Measurements from ENCODE around the gene TXNDC16.
"Not testable (repeated sequence)": the region's sequence is repeated elsewhere in the genome, so short reads cannot be mapped to it uniquely, and the experiment has no call there.

The TXNDC16 gene, protein sequence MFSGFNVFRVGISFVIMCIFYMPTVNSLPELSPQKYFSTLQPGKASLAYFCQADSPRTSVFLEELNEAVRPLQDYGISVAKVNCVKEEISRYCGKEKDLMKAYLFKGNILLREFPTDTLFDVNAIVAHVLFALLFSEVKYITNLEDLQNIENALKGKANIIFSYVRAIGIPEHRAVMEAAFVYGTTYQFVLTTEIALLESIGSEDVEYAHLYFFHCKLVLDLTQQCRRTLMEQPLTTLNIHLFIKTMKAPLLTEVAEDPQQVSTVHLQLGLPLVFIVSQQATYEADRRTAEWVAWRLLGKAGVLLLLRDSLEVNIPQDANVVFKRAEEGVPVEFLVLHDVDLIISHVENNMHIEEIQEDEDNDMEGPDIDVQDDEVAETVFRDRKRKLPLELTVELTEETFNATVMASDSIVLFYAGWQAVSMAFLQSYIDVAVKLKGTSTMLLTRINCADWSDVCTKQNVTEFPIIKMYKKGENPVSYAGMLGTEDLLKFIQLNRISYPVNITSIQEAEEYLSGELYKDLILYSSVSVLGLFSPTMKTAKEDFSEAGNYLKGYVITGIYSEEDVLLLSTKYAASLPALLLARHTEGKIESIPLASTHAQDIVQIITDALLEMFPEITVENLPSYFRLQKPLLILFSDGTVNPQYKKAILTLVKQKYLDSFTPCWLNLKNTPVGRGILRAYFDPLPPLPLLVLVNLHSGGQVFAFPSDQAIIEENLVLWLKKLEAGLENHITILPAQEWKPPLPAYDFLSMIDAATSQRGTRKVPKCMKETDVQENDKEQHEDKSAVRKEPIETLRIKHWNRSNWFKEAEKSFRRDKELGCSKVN

DNA sequence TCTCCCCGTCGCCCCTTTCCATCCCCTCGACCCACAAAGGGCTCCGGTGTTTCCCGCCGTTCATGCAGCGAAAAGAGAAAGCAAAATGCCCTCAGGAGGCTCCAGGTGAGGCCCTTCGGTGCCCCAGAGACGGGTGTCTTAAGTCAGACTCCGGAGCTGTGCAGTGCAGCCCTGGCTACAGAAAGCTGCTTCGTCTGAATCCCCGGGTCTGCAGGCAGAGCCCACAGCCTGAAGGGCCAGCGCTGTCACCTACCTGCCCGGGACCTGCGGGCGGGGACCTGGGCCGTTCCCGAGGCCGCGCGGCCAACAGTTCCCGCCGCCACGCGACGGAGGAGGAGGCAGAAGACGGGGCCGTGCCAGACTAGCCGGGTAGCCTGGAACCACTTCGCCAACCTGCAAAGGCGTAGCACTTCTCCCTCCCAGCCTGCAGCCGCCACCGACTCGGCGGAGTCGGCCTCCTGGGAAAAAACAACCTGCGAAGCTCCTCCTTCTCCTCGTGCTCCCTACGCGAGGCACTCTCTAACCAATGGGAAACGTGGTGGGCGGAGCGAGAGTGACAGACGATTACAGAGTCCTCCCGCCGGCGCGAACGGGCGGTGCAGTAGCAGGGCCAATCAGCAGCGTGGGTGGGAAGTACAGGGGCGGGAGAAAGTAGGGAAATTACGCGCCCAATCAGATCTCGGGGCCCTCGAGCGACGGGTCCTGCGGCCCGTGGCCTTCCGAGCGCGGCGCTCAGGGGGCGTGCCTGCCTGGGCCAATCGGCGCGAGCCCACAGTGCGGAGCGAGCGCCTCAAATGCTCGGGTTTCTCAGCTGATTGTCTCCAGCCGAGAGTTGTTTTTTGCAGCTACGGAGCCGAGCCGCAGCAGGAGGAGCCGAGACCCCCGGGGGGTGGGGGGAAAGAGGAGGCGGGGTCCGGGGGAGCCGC, at the start of gene TXNDC16, which contains the start of gene GPR137C:
Gene TXNDC16 (minus strand): TSS at position 443 of the 926 bp plus-strand sequence. CDS start 8,948 bp downstream, outside the sequence.
Gene GPR137C (plus strand): TSS at position 774 of the 926 bp plus-strand sequence. CDS start 312 bp downstream, outside the sequence.
- peak; percentile 99 for DNase-seq (ENCODE audit: low read depth)

GRCh38 chr14:52599974-52600373, 47.7 kb upstream of the TXNDC16 start:
- no peak for DNase-seq (ENCODE audit: low read depth)

DNA sequence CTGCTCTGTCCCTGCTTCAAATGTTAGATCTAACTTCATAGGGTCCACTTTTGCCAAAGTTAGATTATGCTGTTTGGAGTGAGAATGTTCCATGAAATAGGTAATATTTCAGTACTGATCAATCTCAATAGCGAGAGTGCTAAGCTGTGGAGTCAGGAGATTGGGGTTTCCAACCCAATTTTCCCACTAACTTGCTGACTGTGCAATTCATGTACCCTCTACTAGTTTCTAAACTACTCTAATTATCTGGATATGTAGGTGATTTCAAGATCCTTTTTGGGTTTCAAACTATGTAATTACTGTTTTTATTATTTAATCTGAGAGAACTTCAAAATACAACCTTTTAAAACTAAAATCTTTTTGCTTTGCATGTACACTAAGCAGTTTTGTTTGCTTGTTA, 46.3 kb upstream of the TXNDC16 start:
- no peak for DNase-seq (ENCODE audit: low read depth)

GRCh38 chr14:52596861-52597260, 44.6 kb upstream of the TXNDC16 start:
- no peak for DNase-seq (ENCODE audit: low read depth)

DNA sequence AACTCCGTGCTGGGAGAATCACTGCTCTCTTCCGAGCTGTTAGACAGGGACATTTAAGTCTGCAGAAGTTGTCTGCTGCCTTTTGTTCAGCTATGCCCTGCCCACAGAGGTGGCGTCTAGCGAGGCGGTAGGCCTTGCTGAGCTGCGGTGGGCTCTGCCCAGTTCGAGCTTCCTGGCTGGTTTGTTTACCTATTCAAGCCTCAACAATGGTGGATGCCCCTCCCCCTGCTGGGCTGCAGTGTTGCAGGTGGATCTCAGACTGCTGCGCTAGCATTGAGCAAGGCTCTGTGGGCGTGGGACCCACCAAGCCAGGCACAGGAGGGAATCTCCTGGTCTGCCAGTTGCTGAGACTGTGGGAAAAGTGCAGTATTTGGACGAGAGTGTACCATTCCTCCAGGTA, 44.0 kb upstream of the TXNDC16 start:
- no peak for DNase-seq (ENCODE audit: low read depth)

GRCh38 chr14:52590318-52590717, 38.0 kb upstream of the TXNDC16 start:
- no peak for DNase-seq (ENCODE audit: low read depth)

GRCh38 chr14:52589646-52590045, 37.3 kb upstream of the TXNDC16 start:
- DNase-seq (ENCODE audit: low read depth), result no peak

- DNase-seq (ENCODE audit: low read depth), result no peak
Observed at GRCh38 chr14:52583544-52583943, 31.2 kb upstream of the TXNDC16 start.

- no peak for DNase-seq (ENCODE audit: low read depth)
Observed at GRCh38 chr14:52575858-52576257, 23.6 kb upstream of the TXNDC16 start.

- not testable (repeated sequence) for DNase-seq (ENCODE audit: low read depth)
Observed at GRCh38 chr14:52568454-52568853, 16.1 kb upstream of the TXNDC16 start.

DNA sequence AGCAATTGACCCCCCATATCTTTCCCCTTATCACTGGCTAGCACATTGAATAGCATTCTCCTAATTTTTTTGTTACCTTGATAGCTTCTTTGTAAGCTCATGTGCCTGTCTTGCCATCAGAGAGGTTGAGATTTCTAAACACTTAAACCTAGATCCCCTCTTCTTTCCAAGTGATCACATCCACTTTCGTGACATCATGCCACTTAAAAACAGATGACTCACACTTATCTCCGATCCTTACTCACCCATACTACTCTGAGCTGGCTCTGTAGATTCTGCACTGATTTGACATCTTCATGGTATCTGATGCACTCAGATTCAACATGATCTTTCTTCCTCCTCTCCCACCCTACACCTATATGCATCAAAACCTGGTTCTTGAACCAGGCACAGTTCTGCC, 10.8 kb upstream of the TXNDC16 start:
- DNase-seq (ENCODE audit: low read depth), result no peak

DNA sequence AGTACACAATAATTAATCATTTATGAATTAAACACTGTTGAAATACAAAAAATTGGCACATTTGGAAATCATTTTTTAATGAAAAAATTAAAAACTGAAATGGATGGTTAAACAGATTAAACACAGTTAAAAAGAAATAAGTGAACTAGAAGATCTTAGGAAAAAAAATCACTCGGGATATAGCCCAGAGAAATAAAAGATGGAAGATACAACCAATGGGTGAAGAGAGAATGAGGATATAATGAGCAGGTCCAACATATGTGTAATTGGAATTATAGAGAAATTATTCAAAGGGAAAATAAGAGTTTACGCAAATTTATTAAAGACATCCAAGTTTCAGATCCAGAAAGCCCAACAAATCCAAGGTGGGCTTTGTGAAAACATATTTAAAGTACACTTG, 6.4 kb upstream of the TXNDC16 start:
- DNase-seq (ENCODE audit: low read depth), result no peak

- DNase-seq (ENCODE audit: low read depth), result peak; percentile 65
Observed at GRCh38 chr14:52553671-52554575, 1.6 kb upstream of the TXNDC16 start.

- DNase-seq (ENCODE audit: low read depth), result peak; percentile 4
Observed at GRCh38 chr14:52553002-52553670, 831 bp upstream of the TXNDC16 start.

DNA sequence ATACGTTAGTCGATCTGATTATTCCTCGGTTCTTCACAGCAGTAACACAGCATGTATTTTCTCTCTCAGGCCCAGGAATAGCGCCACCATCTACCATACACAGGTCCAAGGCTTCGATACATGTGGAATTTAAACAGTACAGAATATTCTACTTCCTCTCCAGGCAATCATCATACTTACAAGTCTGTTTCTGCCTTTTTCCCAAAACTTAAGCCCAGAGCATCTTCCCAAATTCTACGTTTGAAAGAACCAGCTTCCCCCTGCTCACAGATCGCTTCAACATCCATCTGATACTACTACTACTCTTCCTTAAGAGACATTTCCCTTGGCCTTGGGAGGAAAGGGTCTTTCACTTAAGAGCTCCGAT, 626 bp downstream of the TXNDC16 start:
- no peak for DNase-seq (ENCODE audit: low read depth)

DNA sequence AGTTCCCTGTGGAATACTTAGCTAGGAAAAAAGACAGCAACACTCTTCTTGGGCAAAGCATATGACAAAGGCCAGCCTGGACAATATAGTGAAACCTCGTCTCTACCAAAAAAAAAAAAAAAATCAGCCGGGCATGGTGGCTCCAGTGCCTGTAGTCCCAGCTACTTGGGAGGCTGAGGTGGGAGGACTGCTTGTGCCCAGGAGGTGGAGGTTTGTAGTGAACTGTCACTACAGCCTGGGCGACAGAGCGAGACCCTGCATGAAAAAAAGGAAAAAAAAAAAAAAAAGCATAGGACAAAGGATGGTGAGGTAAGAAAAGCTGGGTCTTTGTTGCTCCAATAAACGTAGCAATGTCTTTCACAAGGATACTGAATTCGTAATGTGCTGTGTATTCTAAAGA, 1.1 kb downstream of the TXNDC16 start:
- DNase-seq (ENCODE audit: low read depth), result no peak

- no peak for DNase-seq (ENCODE audit: low read depth)
Observed at GRCh38 chr14:52550661-52551060, 1.6 kb downstream of the TXNDC16 start.

GRCh38 chr14:52547526-52547925, 4.8 kb downstream of the TXNDC16 start:
- no peak for DNase-seq (ENCODE audit: low read depth)

DNA sequence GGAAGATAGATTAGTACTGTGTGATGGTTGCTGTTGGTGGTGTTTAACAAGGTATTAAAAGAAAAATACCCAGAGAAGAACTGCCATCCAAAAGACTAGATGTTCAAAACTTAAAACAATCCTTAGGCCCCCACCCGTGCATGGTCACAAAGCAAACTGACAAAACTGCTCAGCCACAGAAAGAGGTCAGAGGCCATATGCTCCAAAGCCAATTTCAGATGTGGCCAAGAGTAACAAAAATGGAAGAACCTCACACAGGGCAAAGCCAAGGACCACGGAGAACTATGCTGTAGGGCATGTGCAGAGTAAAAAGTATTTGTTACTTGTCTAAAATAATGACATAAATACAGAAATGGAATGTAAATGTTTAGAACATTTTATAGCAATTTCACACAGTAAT, 5.3 kb downstream of the TXNDC16 start:
- no peak for DNase-seq (ENCODE audit: low read depth)

GRCh38 chr14:52546318-52546670, 6.0 kb downstream of the TXNDC16 start:
- no peak for DNase-seq (ENCODE audit: low read depth)

Data from stimulated activated CD8-positive, alpha-beta memory T cell treated with anti-CD3 and anti-CD28 coated beads, Interleukin-15, amount 100 ng/mL, for 1 hour (primary cell).